Jurkat, Clone E6-1 (cell line): ENCODE data around the gene PUS7L. TPM values are rescaled to one million over a fixed set of nuclear protein-coding genes. Genes with fewer than 3 reads are reported as not detected.
A peak's percentile ranks its signal among the peaks of the same experiment; 100 is the strongest.

Experiments used
- DNase-seq: peaks from one replicate; pipeline ENCODE4 v3.0.0-alpha.2; 2011; ENCODE audit warnings: low read depth, low spot score
- H3K4me3 ChIP-seq: 2 replicates; pipeline ENCODE4 v1.5.1; 2011; ENCODE audit warnings: mild to moderate bottlenecking, low read length, control low read depth, moderate library complexity
- polyA plus RNA-seq: library from polyadenylated mRNA; unstranded; fragments of >200 nt; gene quantifications from one replicate; pipeline ENCODE4 v1.2.1, GENCODE V29; 2012; ENCODE audit warnings: missing spikeins; ENCODE audit not compliant: insufficient read length, insufficient read depth

PUS7L gene, protein sequence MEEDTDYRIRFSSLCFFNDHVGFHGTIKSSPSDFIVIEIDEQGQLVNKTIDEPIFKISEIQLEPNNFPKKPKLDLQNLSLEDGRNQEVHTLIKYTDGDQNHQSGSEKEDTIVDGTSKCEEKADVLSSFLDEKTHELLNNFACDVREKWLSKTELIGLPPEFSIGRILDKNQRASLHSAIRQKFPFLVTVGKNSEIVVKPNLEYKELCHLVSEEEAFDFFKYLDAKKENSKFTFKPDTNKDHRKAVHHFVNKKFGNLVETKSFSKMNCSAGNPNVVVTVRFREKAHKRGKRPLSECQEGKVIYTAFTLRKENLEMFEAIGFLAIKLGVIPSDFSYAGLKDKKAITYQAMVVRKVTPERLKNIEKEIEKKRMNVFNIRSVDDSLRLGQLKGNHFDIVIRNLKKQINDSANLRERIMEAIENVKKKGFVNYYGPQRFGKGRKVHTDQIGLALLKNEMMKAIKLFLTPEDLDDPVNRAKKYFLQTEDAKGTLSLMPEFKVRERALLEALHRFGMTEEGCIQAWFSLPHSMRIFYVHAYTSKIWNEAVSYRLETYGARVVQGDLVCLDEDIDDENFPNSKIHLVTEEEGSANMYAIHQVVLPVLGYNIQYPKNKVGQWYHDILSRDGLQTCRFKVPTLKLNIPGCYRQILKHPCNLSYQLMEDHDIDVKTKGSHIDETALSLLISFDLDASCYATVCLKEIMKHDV
- polyA plus RNA-seq = 12.4 TPM

DNA sequence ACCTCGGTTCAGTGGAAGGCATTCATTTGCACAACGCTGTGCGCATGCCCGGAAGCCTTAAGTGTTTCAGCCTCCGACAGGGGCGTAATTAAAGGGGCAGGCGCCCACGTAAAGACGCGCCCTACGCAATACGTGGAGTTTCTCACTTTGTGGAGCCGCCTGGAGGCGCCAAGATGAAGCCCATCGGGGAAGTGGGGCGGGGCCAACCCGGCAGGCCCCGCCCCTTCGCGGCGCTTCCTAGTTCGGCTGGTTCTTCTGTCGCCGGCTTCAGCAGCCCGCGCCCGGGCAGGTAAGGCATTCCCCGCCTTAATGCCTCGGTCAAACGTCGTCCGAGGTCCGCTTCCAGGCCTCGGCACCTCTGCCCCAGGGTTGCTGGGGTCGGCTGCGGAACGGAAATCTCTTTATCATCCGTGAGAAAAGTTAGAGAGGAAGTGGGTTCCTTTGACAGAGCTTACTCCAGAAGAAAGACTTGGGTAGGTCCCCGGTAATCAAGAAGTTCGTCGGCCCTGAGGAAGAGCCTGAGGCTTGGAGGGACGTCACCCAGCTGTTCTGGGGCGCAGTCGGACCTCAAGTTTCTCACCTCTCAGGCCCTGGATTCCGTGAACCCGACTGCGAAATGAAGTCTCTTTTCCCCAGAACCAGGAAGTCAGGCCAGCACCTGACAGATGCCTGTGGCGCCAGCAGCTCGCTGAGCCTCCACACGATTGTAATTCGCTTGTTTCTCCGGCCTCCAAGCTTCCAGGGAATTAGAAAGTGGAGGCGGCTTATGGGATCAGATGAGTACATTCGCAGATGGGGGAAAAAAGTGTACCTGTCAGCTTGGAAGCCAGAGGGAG is at the start of gene PUS7L, which contains the start of gene IRAK4:
Gene PUS7L (minus strand): TSS at position 63 of the 836 bp plus-strand sequence. CDS start 3,545 bp downstream, outside the sequence.
Gene IRAK4 (plus strand): TSS at position 224 of the 836 bp plus-strand sequence. CDS start 9,161 bp downstream, outside the sequence.
- peak; percentile 96 for DNase-seq
- H3K4me3 ChIP-seq = peak within 1 kb of the TSS; percentile 80

DNA sequence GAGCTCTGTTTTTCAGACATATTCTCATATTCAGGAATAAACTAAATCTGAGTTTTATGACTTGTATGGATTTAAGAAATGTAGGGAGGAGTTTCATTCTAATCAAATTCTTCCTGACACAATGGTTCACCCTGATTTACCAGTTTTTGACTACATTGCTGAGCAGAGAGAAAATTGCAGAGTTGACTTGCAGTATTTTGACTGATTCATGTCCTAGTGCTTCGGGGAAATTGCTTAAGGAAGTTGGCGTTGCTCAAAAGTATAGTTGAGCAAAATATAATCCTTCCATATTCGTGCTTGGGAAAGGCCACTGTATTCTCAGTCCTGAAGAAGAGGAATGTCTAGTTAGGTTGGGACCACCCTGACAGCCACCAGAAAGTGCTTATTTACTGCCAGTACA is 48.8 kb upstream of the PUS7L start:
- no peak for DNase-seq
- no peak overlapping the region for H3K4me3 ChIP-seq

DNA sequence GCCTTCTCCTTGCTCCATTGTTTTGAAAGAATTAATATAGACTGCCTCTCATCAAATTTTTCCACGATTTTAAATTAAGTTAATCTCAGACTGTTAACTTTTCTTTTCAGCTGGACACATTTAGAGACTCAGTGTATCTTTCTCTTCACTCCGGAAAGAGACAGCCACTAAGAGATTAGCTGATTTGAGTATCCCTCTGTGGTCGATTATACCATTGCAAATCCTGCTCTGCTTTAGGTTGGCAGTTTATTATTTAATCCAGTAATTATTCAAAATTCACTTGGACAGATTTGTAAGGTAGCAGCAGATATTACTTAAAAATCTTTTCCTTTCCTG is 48.1 kb upstream of the PUS7L start:
- DNase-seq = no peak
- H3K4me3 ChIP-seq = peak overlapping the region; percentile 64

DNA sequence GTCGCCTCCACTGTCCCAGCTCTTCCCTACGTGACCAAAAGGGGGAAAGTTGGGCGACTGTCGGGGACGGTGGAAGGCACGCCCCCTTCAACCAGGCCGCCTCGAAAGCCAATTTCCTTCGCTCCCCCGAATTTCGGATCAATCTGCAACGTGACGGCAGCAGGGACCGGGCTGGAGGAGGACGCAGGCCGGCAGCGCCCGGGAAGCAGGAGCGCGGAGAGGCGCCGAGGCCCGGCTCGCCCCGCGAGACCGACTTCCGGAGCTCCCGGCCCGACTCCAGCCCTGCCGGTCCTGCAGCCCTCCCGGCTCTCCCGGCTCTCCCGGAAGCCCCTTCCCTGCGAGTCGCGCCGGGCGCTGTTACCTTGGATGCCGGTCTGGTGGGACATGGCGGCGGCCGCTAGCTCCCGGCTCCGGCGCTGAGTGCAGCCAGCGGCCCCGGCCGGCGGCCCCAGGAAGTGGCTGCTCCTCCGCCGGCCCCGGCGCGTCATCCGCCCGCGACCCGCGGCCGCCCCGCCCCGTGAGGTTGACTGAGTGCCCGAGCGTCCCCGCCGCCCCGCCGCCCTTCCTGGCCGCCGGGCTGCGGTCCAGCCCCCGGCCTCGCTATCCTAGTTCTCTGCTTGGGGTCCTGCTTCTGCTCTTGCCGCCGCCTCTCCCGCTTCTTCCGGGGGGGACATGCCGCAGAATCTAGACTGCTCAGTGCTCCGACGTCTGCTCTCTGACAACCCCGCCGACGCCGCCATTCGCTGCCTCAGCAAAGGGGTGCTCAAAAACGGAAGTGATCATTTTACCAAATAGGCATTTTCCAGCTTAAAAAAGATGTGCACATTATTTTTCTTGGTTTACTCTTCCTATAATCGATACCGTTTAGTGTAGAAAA is 47.5 kb upstream of the PUS7L start, which contains the start of gene TWF1:
Gene TWF1 (minus strand): TSS at position 458 of the 877 bp plus-strand sequence. CDS start 72 bp downstream, at position 386.
- peak; percentile 39 for DNase-seq
- H3K4me3 ChIP-seq = peak within 1 kb of the TSS; percentile 64

DNA sequence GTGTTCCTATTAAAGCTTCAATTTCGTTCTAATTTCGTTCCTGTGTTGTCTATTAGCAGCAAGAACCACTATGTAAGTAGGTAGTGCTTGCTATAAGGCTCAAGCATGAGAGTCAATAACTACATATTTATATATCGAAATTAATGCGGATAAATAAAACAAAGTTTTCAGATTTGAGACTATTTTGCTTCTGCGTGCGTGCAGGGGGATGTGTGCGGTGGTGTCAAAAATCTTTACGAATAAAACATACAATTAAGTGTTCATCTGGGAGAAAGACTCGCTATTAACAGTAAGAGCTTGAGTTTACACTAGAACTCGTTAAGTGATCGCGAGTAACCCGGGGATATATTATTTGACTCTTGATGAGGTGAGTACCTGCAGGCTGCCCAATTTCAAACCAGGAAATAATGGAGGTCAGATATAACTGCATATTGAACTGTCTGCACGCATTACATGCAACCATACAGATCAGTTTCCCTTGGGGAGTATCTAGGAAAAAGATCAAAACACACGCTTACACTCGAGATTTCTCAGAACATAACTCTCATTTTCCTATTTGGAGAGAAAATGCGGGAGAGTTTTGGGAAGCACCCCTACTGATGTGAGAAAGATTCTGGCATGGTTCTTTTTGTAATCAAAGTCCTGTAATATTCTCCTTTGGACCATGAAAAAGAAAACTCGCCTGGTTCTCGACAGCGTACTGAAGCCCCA is 46.7 kb upstream of the PUS7L start:
- no peak for DNase-seq
- peak overlapping the region; percentile 64 for H3K4me3 ChIP-seq

DNA sequence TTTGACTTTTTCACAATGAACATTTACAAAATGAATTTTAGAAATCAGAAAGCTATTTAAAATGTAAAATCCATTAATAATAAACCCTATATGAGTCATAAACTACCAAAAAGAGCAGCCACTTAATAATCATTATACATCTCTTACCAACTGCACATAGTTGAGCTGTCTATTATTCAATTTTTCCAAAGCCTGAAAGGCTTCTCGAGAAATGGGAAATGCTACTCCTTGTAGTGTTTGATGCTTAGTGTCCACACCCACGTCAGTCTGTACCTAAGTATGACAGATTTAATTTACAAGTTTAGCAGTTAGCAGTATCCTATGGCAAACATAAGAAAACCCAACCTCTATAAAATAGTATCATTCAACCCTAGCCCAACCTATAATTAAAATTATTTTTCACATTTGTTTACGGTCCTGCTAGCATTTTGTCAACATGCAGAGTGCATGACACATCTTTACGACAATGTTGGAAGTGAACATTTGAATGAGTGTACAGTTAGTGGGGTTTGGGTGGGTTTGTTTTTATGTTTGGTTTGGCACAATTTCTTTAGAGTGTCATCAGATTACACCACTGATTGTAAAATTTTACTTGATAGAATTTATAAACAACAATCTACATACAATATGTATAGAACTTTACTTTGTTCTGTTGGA is 39.1 kb upstream of the PUS7L start:
- no peak overlapping the region for H3K4me3 ChIP-seq

DNA sequence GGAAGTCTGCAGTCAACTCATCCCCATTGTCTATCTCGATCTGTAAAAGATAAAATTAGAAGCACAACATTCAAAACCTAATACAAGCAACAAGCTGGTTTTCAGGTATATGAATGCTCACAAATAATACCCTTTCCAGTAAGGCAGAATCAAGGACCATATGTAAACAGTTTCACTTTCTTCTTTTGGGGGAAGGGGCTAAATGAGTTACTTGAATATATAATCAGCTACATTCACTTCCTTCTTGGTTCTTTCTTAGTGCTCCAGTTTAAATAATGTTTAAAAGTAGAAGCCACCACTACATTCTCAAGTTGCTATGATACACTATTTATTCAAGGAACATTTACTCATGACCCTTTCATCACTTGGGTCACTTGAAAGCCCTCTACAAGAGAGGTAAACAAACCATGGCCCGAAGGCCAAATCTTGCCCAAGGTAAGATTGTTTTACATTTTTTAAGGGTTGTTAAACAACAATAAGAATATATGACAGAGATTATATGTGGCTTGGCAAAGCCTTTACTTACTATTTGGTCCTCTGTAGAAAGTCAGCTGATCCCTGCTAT is 37.2 kb upstream of the PUS7L start:
- H3K4me3 ChIP-seq = no peak overlapping the region
- no peak for DNase-seq

More for the DNA sequence above, 39.1 kb upstream of the PUS7L start:
- DNase-seq = no peak

DNA sequence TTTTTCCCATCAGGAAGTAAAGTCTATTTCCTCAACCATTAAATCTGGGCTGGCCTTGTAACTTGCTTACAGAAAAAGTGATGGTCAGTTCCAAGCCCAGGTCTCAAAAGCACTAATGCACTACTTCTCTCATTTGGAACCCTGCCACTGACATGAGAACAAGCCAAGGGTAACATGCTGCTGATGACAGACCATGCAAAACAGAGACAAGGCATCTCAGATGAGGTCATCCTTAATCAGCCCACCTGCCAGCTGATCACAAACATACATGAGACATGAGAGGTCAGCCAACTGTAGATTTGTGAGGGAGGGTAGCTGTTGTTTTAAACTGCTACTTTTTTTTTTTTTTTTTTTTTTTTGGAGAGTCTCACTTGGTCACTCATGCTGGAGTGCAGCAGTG is 31.4 kb upstream of the PUS7L start:
- no peak for DNase-seq
- no peak overlapping the region for H3K4me3 ChIP-seq

DNA sequence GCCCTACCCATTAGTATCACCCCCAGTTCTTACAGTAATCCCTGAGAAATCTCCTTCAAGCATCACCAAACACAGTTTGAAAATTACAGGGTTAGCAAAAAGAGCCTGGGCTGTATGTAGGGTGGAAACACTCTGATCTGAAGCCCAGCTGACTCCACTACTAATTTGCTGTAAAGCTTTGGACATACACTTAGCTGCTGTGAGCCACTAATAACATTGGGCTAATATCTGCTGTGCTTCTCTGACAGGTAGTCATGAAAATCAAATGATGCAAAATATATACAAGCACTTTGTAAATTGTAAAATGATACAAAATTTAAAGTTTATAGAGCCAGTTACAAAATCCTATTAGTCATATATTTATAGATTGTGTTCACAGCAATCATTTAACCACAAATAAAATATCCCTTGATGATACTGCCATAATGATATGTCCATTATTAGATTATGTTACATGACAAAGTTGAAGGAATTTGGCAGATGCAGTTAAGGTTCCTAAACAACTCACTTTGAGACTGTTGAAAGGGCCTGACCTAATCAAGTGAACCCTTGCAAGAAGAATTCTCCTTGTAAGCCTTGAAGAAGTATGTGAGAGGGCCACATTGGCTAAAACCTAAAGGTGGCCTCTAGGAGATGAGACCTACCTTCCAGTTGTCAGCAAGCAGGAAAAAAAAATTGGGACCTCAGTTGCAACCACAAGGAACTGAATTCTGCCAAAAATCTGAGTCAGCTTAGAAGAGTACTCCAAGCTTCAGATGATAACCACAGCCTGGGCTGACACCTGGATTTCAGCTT is 28.5 kb upstream of the PUS7L start:
- H3K4me3 ChIP-seq = no peak overlapping the region
- DNase-seq = no peak

DNA sequence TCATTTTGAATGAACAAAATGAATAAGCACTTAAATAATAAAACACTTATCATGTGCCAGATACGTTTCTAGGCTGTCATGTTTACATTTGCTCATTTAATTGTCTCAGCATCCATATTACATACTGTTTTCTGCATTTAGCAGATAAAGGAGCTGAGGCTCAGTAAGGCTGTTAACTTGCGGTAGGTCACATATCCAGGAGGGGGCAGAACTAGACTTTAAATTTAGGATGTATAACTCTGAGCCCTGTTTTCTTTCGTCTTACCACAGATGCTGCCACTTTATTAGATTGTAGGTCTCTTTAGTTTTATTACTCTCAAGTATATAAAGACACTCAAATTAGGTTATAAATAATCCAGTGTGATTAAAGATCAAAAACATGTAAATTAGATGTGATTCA is 17.9 kb upstream of the PUS7L start:
- no peak overlapping the region for H3K4me3 ChIP-seq
- no peak for DNase-seq

DNA sequence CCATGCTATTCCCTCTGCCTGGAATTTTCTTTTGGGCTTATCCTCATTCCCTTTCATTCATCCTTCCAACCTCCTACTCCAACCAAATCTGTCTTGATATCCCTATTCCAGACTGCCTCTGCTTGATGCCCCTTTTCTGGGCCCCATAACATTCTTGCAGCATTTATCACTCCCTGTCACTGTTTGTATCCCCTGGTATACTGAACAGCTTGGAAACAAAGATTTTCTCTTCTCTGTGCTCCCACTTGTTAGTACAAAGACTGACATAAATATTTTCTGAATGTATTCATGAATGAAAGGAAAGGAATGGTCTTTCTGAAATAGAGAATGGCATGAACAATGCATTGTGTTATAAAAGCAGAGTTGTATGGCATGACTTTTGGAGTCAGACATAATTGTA is 7.7 kb upstream of the PUS7L start:
- H3K4me3 ChIP-seq = no peak overlapping the region
- DNase-seq = no peak

DNA sequence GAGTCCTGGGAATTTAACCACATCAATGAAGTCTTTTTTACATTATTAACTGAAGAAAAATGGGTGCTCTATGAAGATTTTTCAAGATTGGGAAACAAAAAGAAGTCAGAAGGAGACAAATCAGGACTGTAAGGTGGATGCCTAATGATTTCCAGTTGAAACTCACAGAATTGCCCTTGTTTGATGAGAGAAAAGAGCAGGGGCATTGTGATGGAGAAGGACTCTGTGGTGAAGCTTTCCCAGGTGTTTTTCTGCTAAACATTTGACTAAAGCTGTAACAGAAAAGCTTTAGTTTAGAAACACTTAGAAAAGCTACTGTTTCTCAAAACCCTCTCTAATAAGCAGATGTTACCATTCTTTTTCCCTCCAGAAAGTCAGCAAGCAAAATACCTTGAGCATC is 5.9 kb upstream of the PUS7L start:
- DNase-seq = no peak
- no peak overlapping the region for H3K4me3 ChIP-seq

DNA sequence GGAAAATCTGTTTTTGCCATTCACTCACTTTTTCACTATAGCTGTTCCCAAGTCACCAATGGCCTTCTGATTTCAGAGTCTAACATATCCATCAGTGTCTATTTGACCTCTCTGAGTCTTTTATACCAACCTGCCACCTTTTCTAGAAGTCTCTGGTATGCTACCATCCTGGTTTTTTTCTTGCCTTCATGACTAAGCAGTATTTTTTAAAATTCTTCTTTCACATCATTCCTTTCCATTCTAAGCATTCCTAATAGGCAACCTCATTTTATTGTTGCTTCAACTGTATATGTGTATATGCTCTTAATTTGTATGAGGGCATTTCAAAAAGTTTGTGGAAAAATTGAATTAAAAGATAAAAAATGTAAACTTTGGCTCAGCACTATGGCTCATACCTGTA is 5.2 kb upstream of the PUS7L start:
- no peak overlapping the region for H3K4me3 ChIP-seq
- no peak for DNase-seq

DNA sequence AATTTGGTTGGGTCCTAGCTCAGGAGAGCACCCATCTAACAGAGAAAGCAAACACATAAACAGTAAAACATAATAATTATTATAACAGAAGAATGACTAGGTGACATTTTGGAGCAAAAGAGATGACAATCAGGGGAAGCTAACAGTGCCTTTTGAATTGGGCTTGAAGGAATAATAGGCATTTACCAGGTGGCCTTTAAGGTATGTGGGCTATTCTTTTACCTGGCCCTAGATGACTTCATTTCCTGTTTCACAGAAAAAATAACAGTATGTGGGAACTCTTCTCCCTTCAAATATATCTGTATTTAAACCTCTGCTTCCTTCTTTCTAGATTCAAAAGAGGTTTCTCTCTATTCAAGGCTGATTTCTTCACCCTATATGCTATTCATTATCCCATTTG is 4.0 kb upstream of the PUS7L start:
- DNase-seq = no peak

DNA sequence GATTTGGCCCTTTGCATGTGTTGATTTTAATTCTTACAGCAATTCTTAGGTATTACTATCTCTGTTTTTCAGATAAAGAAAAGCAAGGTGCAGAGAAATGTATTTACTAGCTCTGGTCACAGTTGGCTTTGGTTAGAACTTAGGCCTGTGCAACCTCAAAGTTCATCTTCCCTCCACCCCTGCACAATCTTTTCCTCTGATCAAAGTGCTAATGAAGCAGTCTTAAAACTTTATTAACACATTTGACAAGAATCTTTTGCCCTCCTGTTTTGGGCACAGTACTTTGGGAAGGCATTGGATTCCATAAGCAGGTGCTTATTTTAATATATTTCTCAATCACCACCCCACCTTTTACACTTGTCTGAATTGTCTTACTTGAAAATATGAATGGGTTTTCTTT is 2.9 kb upstream of the PUS7L start:
- DNase-seq = no peak
- H3K4me3 ChIP-seq = no peak overlapping the region

More for the DNA sequence above, 4.0 kb upstream of the PUS7L start:
- no peak overlapping the region for H3K4me3 ChIP-seq

DNA sequence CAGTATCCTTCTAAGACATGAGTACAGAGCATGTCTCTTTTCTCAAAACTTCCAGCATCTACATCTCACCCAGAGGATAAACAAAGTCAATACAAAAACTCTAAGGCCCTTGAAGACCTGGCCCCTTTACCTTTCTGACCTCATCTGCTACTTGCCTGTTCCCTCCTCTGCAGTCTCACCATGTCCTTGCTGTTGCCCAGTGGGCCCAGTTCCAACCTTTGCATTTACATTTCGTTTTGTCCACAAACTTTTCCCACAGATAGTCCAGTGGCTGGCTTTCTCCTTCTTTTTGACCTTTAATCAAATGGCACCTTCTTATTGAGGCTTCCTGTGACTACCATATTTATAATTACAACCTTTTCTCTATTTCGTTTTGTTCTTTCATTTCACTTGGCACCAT is 1.8 kb upstream of the PUS7L start:
- H3K4me3 ChIP-seq = peak overlapping the region; percentile 80; the same call in 1 of the 2 replicates
- no peak for DNase-seq
